GM12874 (cell line): Measurements from ENCODE around the gene MAP7D1.
A peak's percentile ranks its signal among the peaks of the same experiment; 100 is the strongest.

Experiments
- TF ChIP-seq, protein P1 (sequence below): IDR thresholded peaks from 2 replicates; pipeline ENCODE4 v1.5.1; 2011; ENCODE audit warnings: low read depth, mild to moderate bottlenecking, control low read depth, low read length, moderate library complexity; ENCODE audit not compliant: insufficient read depth

Gene MAP7D1

GRCh38 chr1:36160949-36161485 is 5.1 kb downstream of the MAP7D1 start:
- TF ChIP-seq, protein P1, sequence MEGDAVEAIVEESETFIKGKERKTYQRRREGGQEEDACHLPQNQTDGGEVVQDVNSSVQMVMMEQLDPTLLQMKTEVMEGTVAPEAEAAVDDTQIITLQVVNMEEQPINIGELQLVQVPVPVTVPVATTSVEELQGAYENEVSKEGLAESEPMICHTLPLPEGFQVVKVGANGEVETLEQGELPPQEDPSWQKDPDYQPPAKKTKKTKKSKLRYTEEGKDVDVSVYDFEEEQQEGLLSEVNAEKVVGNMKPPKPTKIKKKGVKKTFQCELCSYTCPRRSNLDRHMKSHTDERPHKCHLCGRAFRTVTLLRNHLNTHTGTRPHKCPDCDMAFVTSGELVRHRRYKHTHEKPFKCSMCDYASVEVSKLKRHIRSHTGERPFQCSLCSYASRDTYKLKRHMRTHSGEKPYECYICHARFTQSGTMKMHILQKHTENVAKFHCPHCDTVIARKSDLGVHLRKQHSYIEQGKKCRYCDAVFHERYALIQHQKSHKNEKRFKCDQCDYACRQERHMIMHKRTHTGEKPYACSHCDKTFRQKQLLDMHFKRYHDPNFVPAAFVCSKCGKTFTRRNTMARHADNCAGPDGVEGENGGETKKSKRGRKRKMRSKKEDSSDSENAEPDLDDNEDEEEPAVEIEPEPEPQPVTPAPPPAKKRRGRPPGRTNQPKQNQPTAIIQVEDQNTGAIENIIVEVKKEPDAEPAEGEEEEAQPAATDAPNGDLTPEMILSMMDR: peak; percentile 31; the same call in 1 of the 2 replicates

GRCh38 chr1:36161641-36162531 is 5.9 kb downstream of the MAP7D1 start:
- TF ChIP-seq, protein P1: no peak

DNA sequence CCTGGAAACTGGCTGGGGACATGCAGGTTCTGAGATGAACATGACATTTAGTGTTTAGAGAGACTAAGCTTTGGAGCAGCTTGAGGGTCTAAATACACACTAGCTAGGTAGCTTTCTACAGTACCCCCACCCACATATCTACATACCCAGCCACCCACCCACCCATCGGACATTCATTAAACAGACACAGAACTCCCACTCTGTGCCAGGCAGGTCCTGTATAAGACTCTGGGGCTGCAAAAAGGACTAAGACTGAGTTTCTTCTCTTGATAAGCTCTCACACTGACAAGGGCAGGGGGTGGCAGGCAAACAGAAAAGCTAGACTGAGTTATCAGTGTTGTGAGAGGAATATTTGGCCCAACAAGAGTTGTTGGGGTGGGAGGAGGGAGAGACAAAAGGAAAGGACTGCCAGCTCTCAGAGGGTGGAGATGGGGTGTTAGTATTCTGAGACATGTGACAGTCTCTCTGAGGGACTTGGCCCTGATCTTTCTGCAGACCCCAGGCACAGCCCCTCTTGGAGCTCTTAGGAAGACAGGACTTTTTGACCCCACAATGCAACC is 6.8 kb downstream of the MAP7D1 start:
- TF ChIP-seq, protein P1: no peak

DNA sequence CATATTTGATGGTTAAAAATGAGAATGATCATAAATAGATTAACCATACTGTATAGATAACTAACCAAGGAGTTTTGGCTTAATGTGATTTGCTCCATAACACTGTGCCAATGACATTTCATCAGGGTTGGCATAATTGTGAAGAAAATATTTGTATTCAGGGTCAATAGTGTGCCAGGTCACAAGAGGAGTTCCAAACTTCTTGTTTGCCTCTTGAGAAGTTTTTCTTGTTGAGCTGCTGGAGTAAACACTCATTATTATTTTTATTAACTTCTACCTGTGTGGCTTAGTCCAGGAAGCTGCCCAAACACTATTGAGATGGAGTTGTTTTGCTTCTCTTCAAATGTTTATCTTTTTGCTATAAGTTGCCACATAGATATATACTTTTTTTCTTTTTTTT is 7.5 kb downstream of the MAP7D1 start:
- TF ChIP-seq, protein P1: no peak

GRCh38 chr1:36164361-36164760 is 8.4 kb downstream of the MAP7D1 start:
- TF ChIP-seq, protein P1: no peak

GRCh38 chr1:36165145-36165544 is 9.2 kb downstream of the MAP7D1 start:
- TF ChIP-seq, protein P1: no peak

- TF ChIP-seq, protein P1: no peak
Observed at GRCh38 chr1:36166136-36166535, 10.2 kb downstream of the MAP7D1 start.
